HS-5 (cell line): ENCODE measurements around the gene APOBEC3F.

Experiments
- DNase-seq: peaks from one replicate; pipeline ENCODE4 v3.0.0-alpha.2; 2012; ENCODE audit warnings: low read depth

APOBEC3F gene

DNA sequence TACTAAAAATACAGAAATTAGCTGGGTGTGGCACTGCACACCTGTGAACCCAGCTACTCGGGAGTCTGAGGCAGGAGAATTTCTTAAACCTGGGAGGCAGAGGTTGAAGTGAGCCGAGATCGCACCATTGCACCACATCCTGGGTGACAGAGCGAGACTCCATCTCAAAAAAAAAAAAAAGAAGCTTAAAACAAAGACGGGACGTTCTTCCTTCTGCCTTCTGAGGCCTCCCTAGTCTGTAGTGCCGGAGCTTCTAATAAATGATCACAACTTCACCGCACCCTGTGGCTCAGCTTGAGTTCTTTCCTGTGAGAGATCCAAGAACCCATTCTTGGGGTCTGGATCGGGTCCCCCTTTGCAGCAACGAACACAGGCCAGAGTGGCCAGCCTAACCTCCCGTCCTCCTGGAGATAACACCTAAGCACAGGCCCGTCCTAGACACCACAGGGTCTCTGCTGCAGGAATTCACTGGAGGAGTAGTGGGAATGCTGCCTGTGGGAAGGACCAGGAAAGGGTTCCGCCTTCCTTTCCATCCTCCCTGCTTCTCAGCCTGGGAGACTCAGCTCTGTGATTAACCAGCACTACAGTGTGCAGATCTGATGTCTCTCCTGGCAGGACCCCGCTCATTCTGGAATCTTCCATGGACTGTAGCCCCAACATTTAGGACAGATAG lies 54.2 kb downstream of the APOBEC3F start:
- no peak for DNase-seq

DNA sequence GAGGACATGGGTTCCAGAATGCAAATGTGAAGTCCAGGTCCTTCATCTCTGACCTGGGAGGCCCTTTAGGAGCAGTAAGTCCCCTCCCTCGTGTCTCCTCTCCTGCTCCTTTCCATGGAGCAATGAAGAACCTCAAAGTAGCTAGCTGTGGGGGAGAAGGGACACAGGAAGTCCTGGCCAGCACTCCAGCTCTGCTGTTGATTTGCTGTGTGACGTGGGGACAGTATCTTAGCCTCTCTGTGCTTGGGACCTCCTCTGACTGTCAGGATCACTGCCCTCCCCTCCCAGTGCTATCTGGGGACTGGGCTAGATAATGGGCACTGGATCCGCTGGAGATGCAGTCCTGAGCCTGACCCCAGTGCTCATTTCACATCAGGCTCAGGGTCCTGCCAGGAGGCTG lies 55.3 kb downstream of the APOBEC3F start:
- DNase-seq = no peak

DNA sequence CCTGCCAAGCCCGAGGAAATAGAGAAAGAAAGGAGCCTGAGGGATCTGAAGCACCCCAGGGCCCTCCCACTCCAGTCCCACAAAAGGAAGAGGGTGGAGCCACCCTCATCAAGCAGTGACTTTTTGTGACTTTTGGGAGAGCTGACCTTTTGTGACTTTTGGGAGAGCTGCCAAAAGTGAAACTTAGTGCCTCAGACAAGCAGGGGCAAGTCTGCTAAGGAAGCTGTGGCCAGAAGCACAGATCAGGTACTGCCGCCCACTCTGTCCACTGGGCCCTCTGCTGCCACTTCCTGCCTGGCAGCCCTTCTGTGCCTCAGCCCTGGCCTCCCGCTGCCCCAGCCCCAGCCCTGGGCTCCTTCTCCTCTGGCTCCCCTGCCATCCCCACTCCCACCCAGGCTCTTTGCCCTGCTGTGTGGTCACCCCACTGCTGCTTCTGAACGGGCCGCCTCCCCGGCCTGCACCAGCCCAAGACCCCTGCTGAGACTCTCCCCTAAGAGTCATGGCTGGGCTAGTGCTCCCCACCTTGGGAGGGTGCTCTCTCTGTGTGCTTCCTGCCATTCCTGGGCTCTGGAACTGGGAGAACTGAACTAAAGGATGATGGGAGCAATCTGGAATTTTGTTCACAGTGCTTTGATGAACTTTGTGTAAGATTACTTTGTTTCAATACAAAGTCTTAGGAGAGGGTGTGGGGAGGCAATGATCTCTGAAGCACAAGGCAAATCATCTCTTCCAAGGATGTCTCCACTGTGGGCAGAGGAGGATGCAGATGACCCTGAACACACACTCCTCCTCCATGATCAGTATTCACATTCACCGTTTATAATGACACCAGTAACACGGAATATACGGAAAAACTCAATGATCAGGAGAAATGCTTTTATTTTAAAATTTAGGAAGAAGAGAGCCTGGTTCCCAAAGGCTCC lies 56.7 kb downstream of the APOBEC3F start, which contains the start of gene APOBEC3H:
Gene APOBEC3H, plus strand, starts transcription at position 147 of the 923 bp plus-strand sequence. CDS start 3,035 bp downstream, outside the sequence.
- DNase-seq = no peak

DNA sequence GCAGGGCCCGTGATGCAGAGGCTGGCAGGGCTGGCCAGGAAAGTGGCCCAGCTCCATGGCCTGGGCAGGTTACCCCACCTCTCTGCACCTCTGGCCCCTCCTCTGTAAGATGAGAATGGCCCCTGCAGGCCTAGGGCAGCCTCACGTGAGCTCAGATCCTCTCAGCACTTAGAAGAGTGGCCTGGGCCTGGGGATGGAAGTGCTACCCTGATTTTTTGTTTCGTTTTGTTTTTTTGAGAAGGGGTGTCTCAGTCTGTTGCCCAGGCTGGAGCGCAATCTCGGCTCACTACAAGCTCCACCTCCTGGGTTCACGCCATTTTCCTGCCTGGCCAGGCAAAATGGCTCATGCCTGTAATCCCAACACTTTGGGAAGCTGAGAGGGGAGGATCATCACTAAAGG lies 57.4 kb downstream of the APOBEC3F start:
- no peak for DNase-seq

DNA sequence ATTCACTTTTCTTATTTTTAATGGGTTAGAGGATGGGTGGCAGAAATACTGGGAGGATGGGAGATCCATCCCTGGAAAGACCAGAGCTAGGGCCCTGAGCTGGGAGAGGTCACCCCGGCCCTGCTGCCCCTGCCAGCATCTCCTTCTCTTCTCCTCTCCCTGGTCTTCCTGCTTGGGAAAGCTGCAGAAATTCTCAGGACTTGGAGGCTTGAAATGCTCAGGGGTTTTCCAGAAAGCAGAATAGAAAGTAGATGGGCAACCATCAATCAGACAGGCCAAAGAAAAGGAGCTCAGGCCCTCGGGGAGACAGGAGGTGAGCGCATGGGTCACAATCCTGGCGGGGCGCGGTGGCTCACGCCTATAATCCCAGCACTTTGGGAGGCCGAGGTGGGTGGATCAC lies 57.9 kb downstream of the APOBEC3F start:
- DNase-seq = no peak

DNA sequence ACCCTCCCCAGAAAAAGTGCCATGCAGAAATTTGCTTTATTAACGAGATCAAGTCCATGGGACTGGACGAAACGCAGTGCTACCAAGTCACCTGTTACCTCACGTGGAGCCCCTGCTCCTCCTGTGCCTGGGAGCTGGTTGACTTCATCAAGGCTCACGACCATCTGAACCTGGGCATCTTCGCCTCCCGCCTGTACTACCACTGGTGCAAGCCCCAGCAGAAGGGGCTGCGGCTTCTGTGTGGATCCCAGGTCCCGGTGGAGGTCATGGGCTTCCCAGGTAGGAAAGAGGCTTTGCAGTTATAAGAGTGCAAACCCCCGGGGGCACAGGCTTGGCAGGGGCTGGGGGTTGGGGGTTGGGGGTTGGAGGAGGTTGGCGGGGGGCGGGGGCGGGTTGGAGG lies 60.6 kb downstream of the APOBEC3F start:
- no peak for DNase-seq

DNA sequence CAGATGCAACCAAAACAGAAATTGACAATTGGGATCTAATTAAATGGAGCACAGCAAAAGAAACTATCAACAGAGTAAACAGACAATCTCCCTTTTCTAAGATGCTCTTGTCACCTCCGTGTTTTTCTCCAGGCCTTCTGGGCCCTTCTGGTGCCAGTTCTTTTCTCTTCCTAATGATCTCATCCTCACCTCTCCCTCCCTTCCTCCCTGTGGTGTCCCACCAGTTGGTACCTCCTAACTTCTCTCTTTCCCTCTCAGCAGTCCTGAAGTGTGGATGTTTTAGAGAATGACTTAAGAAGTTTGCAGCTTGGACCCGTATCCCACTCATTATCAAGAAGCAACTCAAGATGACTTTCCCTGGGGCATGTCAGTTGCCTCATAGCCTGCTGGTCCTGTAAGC lies 62.8 kb downstream of the APOBEC3F start:
- DNase-seq = no peak
